ENCODE measurements around the gene ROS1. TPM values are rescaled to one million over a fixed set of nuclear protein-coding genes. Genes with fewer than 3 reads are reported as not detected.

Gene ROS1
- total RNA-seq, 1 donor from 2014 or later = not detected

DNA sequence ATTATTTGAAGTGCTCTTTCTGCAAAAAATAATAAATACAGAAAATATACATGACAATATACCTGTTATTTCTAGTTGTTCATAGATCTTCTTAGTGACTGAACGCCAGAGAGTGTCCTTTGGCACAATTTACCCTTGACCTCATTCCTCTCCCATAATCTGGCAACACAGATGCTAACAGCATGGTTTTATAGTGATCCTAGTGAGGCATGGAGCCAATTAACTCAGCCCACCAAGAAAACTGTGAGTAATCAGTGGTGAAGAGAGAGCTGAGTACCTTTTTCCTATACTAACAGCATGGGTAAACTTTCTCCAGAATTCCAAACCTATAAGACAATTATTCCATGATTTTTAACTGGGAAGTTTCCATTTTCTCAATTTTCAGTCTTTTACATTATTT is 99.3 kb downstream of the ROS1 start:
- DNase-seq (ENCODE audit: low read depth) (no peak), FAIRE-seq (no peak)
- Histone ChIP-seq H3K4me3 (ENCODE audit: insufficient read depth, low read depth, low read length) (no peak overlapping the region), H3K27ac (ENCODE audit: low read depth, low read length) (no peak overlapping the region), H3K27me3 (ENCODE audit: insufficient read depth, low read length) (no peaks in the 10 kb centered on the region), H3K79me2 (ENCODE audit: insufficient read depth, low read length) (no peaks in the 10 kb centered on the region), H3K9me3 (ENCODE audit: insufficient read depth, low read depth, low read length) (no peaks in the 10 kb centered on the region), H2AFZ (ENCODE audit: low read depth, low read length) (no peak overlapping the region), H3K36me3 (ENCODE audit: insufficient read depth, low read length) (no peaks in the 10 kb centered on the region), H3K9ac (ENCODE audit: low read length) (no peak overlapping the region), H3K4me1 (ENCODE audit: insufficient read depth, low read length) (no peaks in the 10 kb centered on the region), H4K20me1 (ENCODE audit: insufficient read depth, low read length) (no peaks in the 10 kb centered on the region), H3K4me2 (ENCODE audit: low read length) (no peak overlapping the region)
- Mint-ChIP-seq H3K27ac (ENCODE audit: unreplicated experiment) (no peak overlapping the region), H3K27me3 (ENCODE audit: low read depth, unreplicated experiment) (peaks cover 2% of the 10 kb centered on the region), H3K4me3 (ENCODE audit: unreplicated experiment) (no peak overlapping the region), H3K4me1 (ENCODE audit: low read depth, unreplicated experiment) (no peaks in the 10 kb centered on the region), H3K9me3 (ENCODE audit: unreplicated experiment) (peaks cover 4% of the 10 kb centered on the region), H3K36me3 (ENCODE audit: low read depth, unreplicated experiment) (no peaks in the 10 kb centered on the region)
- TF ChIP-seq EZH2 (IDR thresholded peaks at IDR 0.05; ENCODE audit: insufficient read depth, low read length) = no peak
- TF ChIP-seq, protein P1, sequence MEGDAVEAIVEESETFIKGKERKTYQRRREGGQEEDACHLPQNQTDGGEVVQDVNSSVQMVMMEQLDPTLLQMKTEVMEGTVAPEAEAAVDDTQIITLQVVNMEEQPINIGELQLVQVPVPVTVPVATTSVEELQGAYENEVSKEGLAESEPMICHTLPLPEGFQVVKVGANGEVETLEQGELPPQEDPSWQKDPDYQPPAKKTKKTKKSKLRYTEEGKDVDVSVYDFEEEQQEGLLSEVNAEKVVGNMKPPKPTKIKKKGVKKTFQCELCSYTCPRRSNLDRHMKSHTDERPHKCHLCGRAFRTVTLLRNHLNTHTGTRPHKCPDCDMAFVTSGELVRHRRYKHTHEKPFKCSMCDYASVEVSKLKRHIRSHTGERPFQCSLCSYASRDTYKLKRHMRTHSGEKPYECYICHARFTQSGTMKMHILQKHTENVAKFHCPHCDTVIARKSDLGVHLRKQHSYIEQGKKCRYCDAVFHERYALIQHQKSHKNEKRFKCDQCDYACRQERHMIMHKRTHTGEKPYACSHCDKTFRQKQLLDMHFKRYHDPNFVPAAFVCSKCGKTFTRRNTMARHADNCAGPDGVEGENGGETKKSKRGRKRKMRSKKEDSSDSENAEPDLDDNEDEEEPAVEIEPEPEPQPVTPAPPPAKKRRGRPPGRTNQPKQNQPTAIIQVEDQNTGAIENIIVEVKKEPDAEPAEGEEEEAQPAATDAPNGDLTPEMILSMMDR (IDR thresholded peaks at IDR 0.05; ENCODE audit: insufficient read depth, low read depth, low read length) = no peak

DNA sequence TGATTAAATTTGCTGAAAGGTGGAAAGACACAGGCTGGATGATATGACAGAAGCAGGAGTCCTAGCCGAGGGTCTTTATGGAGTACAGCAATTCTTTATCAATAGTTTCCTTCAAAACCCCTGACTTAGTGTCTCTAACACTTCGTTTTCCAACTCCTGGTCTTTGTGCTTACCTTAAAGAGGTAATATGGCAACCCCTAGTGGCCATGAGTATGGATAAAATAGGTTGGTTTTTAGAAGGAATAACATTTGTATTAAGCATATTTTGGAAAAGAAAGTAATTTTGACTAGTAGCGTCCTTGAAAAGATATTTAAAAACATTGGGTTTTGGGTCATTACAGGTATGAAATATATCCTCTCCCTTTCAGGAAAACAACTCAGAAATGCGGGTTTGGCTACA is 108.5 kb downstream of the ROS1 start:
- Histone ChIP-seq H3K9ac (ENCODE audit: low read length) (no peak overlapping the region), H2AFZ (ENCODE audit: low read depth, low read length) (no peak overlapping the region), H4K20me1 (ENCODE audit: insufficient read depth, low read length) (no peaks in the 10 kb centered on the region), H3K9me3 (ENCODE audit: insufficient read depth, low read depth, low read length) (no peaks in the 10 kb centered on the region), H3K27me3 (ENCODE audit: insufficient read depth, low read length) (no peaks in the 10 kb centered on the region), H3K4me2 (ENCODE audit: low read length) (no peak overlapping the region), H3K4me3 (ENCODE audit: insufficient read depth, low read depth, low read length) (no peak overlapping the region), H3K27ac (ENCODE audit: low read depth, low read length) (no peak overlapping the region), H3K36me3 (ENCODE audit: insufficient read depth, low read length) (no peaks in the 10 kb centered on the region), H3K79me2 (ENCODE audit: insufficient read depth, low read length) (no peaks in the 10 kb centered on the region), H3K4me1 (ENCODE audit: insufficient read depth, low read length) (no peaks in the 10 kb centered on the region)
- no peak overlapping the region for H3K27ac Mint-ChIP-seq (ENCODE audit: unreplicated experiment)
- TF ChIP-seq, protein P1 (IDR thresholded peaks at IDR 0.05; ENCODE audit: insufficient read depth, low read depth, low read length) = peak; percentile 31
- TF ChIP-seq EZH2 (IDR thresholded peaks at IDR 0.05; ENCODE audit: insufficient read depth, low read length) = no peak
- H3K36me3 Mint-ChIP-seq (ENCODE audit: low read depth, unreplicated experiment) = no peaks in the 10 kb centered on the region
- no peak overlapping the region for H3K4me3 Mint-ChIP-seq (ENCODE audit: unreplicated experiment)
- no peaks in the 10 kb centered on the region for H3K4me1 Mint-ChIP-seq (ENCODE audit: low read depth, unreplicated experiment)
- H3K9me3 Mint-ChIP-seq (ENCODE audit: unreplicated experiment) = no peaks in the 10 kb centered on the region
- peaks cover 4% of the 10 kb centered on the region for H3K27me3 Mint-ChIP-seq (ENCODE audit: low read depth, unreplicated experiment)
- FAIRE-seq (peak; percentile 37), DNase-seq (ENCODE audit: low read depth) (peak; percentile 3)

DNA sequence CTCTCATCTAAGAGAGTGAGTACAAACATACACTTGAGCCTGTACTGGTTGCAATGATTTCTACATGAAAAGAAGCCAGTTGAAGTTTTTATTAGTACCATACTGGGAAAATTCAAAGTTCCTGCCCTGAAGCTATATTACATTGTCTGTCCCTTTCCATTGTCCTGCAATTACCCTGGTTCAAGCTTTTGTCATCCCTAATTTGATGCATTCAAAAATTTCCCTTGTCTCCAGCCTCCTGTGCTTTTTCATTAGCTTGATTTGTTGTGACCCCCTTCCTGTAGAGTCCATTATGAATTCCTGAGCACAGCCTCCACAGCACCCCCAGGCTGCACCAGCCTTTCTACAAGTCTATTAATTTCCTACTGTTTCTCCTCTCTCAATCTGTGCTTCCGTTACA is 114.0 kb downstream of the ROS1 start:
- Histone ChIP-seq H3K79me2 (ENCODE audit: insufficient read depth, low read length) (no peaks in the 10 kb centered on the region), H3K4me2 (ENCODE audit: low read length) (no peak overlapping the region), H3K4me3 (ENCODE audit: insufficient read depth, low read depth, low read length) (no peak overlapping the region), H3K36me3 (ENCODE audit: insufficient read depth, low read length) (no peaks in the 10 kb centered on the region), H3K4me1 (ENCODE audit: insufficient read depth, low read length) (no peaks in the 10 kb centered on the region), H2AFZ (ENCODE audit: low read depth, low read length) (no peak overlapping the region), H3K27me3 (ENCODE audit: insufficient read depth, low read length) (no peaks in the 10 kb centered on the region), H4K20me1 (ENCODE audit: insufficient read depth, low read length) (no peaks in the 10 kb centered on the region), H3K9ac (ENCODE audit: low read length) (no peak overlapping the region), H3K27ac (ENCODE audit: low read depth, low read length) (no peak overlapping the region), H3K9me3 (ENCODE audit: insufficient read depth, low read depth, low read length) (no peaks in the 10 kb centered on the region)
- Mint-ChIP-seq H3K4me3 (ENCODE audit: unreplicated experiment) (no peak overlapping the region), H3K27ac (ENCODE audit: unreplicated experiment) (no peak overlapping the region), H3K27me3 (ENCODE audit: low read depth, unreplicated experiment) (peaks cover 4% of the 10 kb centered on the region), H3K9me3 (ENCODE audit: unreplicated experiment) (no peaks in the 10 kb centered on the region), H3K36me3 (ENCODE audit: low read depth, unreplicated experiment) (no peaks in the 10 kb centered on the region), H3K4me1 (ENCODE audit: low read depth, unreplicated experiment) (no peaks in the 10 kb centered on the region)
- no peak for TF ChIP-seq EZH2 (IDR thresholded peaks at IDR 0.05; ENCODE audit: insufficient read depth, low read length)
- TF ChIP-seq, protein P1 (IDR thresholded peaks at IDR 0.05; ENCODE audit: insufficient read depth, low read depth, low read length) = no peak
- no peak for FAIRE-seq
- no peak for DNase-seq (ENCODE audit: low read depth)
